Measurements from ENCODE around the gene CDK5R2.

The CDK5R2 gene

DNA sequence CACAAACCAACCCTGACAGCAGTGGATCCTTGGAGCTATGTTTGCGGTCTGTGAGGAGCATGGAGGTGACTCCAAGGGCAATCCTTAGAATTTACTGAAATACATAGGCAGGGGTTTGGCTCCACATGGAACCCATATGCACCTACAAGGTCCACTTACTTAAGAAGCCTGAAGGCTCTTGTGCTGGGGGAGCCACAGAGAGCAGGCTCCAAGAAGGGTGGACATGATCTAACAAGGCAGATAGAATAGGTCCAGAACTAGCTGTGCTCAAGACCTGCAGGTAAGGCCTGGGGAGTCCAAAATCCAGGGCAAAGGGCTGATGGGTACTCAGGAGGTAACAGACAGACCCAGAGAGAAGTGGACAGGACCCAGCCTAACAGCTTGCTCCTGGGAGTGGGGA, 1.2 kb upstream of the CDK5R2 start:
- Histone ChIP-seq H3K4me3 (replicated peaks; ENCODE audit: insufficient read depth, low read length) (no peak overlapping the region), H3K27ac (replicated peaks) (no peak overlapping the region), H3K27me3 (ENCODE audit: insufficient read depth, poor library complexity, severe bottlenecking) (peaks cover 54% of the 10 kb centered on the region)
- no peak for DNase-seq (ENCODE audit: low read depth in 1 of 2, low spot score in 1 of 2)
- no peak for TF ChIP-seq POLR2AphosphoS5 (IDR thresholded peaks at IDR 0.05; ENCODE audit: low read depth)
- TF ChIP-seq, protein P1, sequence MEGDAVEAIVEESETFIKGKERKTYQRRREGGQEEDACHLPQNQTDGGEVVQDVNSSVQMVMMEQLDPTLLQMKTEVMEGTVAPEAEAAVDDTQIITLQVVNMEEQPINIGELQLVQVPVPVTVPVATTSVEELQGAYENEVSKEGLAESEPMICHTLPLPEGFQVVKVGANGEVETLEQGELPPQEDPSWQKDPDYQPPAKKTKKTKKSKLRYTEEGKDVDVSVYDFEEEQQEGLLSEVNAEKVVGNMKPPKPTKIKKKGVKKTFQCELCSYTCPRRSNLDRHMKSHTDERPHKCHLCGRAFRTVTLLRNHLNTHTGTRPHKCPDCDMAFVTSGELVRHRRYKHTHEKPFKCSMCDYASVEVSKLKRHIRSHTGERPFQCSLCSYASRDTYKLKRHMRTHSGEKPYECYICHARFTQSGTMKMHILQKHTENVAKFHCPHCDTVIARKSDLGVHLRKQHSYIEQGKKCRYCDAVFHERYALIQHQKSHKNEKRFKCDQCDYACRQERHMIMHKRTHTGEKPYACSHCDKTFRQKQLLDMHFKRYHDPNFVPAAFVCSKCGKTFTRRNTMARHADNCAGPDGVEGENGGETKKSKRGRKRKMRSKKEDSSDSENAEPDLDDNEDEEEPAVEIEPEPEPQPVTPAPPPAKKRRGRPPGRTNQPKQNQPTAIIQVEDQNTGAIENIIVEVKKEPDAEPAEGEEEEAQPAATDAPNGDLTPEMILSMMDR (IDR thresholded peaks at IDR 0.05; ENCODE audit: insufficient read depth, low read length): no peak
- no peak for TF ChIP-seq SPI1 (IDR thresholded peaks at IDR 0.05; ENCODE audit: borderline replicate concordance, low read depth)
- TF ChIP-seq, protein P2, sequence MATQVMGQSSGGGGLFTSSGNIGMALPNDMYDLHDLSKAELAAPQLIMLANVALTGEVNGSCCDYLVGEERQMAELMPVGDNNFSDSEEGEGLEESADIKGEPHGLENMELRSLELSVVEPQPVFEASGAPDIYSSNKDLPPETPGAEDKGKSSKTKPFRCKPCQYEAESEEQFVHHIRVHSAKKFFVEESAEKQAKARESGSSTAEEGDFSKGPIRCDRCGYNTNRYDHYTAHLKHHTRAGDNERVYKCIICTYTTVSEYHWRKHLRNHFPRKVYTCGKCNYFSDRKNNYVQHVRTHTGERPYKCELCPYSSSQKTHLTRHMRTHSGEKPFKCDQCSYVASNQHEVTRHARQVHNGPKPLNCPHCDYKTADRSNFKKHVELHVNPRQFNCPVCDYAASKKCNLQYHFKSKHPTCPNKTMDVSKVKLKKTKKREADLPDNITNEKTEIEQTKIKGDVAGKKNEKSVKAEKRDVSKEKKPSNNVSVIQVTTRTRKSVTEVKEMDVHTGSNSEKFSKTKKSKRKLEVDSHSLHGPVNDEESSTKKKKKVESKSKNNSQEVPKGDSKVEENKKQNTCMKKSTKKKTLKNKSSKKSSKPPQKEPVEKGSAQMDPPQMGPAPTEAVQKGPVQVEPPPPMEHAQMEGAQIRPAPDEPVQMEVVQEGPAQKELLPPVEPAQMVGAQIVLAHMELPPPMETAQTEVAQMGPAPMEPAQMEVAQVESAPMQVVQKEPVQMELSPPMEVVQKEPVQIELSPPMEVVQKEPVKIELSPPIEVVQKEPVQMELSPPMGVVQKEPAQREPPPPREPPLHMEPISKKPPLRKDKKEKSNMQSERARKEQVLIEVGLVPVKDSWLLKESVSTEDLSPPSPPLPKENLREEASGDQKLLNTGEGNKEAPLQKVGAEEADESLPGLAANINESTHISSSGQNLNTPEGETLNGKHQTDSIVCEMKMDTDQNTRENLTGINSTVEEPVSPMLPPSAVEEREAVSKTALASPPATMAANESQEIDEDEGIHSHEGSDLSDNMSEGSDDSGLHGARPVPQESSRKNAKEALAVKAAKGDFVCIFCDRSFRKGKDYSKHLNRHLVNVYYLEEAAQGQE (IDR thresholded peaks at IDR 0.05; ENCODE audit: insufficient replicate concordance, low read depth): no peak
- no peak for TF ChIP-seq GABPA (IDR thresholded peaks at IDR 0.05; ENCODE audit: low read depth)

DNA sequence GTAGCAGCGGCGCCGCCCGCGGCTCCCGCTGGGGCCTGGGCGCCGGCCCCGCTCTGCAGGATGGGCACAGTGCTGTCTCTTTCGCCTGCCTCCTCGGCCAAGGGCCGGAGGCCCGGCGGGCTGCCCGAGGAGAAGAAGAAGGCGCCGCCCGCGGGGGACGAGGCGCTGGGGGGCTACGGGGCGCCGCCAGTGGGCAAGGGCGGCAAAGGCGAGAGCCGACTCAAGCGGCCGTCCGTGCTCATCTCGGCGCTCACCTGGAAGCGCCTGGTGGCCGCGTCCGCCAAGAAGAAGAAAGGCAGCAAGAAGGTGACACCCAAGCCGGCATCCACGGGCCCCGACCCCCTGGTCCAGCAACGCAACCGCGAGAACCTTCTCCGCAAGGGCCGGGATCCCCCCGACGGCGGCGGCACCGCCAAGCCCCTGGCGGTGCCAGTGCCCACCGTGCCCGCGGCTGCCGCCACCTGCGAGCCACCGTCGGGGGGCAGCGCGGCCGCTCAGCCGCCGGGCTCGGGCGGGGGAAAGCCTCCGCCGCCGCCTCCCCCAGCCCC, 369 bp downstream of the CDK5R2 start:
- H3K27me3 ChIP-seq (ENCODE audit: insufficient read depth, poor library complexity, severe bottlenecking): peaks cover 70% of the 10 kb centered on the region
- no peak for TF ChIP-seq POLR2AphosphoS5 (IDR thresholded peaks at IDR 0.05; ENCODE audit: low read depth)
- TF ChIP-seq, protein P2 (IDR thresholded peaks at IDR 0.05; ENCODE audit: insufficient replicate concordance, low read depth): no peak
- TF ChIP-seq SPI1 (IDR thresholded peaks at IDR 0.05; ENCODE audit: borderline replicate concordance, low read depth): no peak
- no peak for TF ChIP-seq GABPA (IDR thresholded peaks at IDR 0.05; ENCODE audit: low read depth)
- TF ChIP-seq, protein P1 (IDR thresholded peaks at IDR 0.05; ENCODE audit: insufficient read depth, low read length): no peak
- no peak overlapping the region for H3K27ac ChIP-seq (replicated peaks)
- H3K4me3 ChIP-seq (replicated peaks; ENCODE audit: insufficient read depth, low read length): no peak overlapping the region
- no peak for DNase-seq (ENCODE audit: low read depth in 1 of 2, low spot score in 1 of 2)

DNA sequence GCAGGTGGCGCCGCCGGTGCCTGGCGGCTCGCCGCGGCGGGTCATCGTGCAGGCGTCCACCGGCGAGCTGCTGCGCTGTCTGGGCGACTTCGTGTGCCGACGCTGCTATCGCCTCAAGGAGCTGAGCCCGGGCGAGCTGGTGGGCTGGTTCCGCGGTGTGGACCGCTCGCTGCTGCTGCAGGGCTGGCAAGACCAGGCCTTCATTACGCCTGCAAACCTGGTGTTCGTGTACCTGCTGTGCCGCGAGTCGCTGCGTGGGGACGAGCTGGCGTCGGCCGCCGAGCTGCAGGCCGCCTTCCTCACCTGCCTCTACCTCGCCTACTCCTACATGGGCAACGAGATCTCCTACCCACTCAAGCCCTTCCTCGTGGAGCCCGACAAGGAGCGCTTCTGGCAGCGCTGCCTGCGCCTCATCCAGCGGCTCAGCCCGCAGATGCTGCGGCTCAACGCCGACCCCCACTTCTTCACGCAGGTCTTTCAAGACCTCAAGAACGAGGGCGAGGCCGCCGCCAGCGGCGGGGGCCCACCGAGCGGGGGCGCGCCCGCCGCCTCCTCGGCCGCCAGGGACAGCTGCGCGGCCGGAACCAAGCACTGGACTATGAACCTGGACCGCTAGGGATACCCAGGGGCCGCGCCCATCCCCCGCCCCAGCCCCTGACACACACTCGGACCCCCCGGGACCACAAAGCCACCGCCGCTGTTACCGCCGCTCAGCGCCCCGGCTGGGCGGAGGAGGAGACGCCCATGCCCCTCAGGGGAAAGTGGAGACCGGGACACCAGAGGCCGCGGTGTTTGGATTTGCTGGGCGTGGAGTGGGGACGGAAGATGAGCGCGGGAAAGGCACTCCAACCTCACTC, 1.1 kb downstream of the CDK5R2 start:
- H3K27me3 ChIP-seq (ENCODE audit: insufficient read depth, poor library complexity, severe bottlenecking): peaks cover 74% of the 10 kb centered on the region
- no peak overlapping the region for H3K4me3 ChIP-seq (replicated peaks; ENCODE audit: insufficient read depth, low read length)
- TF ChIP-seq, protein P2 (IDR thresholded peaks at IDR 0.05; ENCODE audit: insufficient replicate concordance, low read depth): no peak
- H3K27ac ChIP-seq (replicated peaks): no peak overlapping the region
- no peak for DNase-seq (ENCODE audit: low read depth in 1 of 2, low spot score in 1 of 2)
